Measurements from ENCODE around the gene CAMK1D. TPM values are rescaled to one million over a fixed set of nuclear protein-coding genes. Genes with fewer than 3 reads are reported as not detected.

CAMK1D gene
- total and polyA plus RNA-seq, 2 experiments from 2014 or later, result 4.6 to 7.2 TPM

DNA sequence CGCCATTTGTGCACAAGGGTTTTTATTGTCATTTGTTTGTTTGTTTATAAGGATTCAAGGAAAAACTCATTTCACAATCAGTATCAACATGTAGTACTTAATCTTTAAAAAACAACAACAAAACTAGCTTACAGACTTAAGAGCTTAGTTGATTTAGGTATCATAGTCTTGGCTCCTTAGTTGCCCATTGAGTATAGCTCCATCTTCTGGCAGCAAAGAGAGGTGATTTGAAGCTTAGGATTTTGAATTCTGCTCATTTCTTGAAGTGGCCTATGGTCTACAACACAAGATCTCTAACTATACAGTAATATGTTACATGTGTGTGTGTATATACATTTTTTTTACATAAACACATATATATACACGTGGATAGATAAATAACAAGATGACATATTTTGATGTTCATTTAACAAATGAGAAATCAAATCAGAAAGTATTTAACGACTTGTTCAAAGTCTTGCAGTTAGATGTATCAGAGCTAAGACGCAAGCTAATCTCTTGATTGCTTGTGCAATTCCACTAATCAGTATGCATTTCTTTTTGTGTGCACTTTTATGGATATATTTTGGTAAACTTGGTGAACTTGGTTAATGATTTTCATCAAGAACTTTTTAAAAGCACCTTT lies 307.3 kb downstream of the CAMK1D start:
- Histone ChIP-seq H3K27ac (ENCODE audit: low read depth) (no peak overlapping the region), H3K9me2 (ENCODE audit: insufficient read depth) (no peaks in the 10 kb centered on the region), H3F3A (replicated peaks; ENCODE audit: low read depth) (no peaks in the 10 kb centered on the region), H3K36me3 (ENCODE audit: insufficient read depth) (no peaks in the 10 kb centered on the region), H3K79me2 (replicated peaks; ENCODE audit: insufficient read depth) (no peaks in the 10 kb centered on the region), H3K4me2 (no peak overlapping the region), H2AFZ (no peak overlapping the region), H3K27me3 (ENCODE audit: insufficient read depth) (no peaks in the 10 kb centered on the region), H3K4me1 (ENCODE audit: insufficient read depth) (no peaks in the 10 kb centered on the region), H4K20me1 (replicated peaks; ENCODE audit: insufficient read depth) (no peaks in the 10 kb centered on the region), H3K4me3 (no peak overlapping the region)
- DNase-seq (ENCODE audit: low spot score) (peak; percentile 73), ATAC-seq (peak; percentile 76)
- Mint-ChIP-seq H3K4me3 (no peak overlapping the region), H3K36me3 (ENCODE audit: low read depth) (no peaks in the 10 kb centered on the region; the same call in 2 of the 3 replicates), H3K27ac (no peak overlapping the region), H3K9me3 (peaks cover 2% of the 10 kb centered on the region; the same call in 1 of the 3 replicates), H3K4me1 (no peaks in the 10 kb centered on the region), H3K27me3 (ENCODE audit: insufficient read depth, low read depth, poor library complexity) (no peaks in the 10 kb centered on the region)
- no peak for TF ChIP-seq EZH2 (IDR thresholded peaks at IDR 0.05; ENCODE audit: low read depth, unreplicated experiment)
- TF ChIP-seq ZNF114 (CRISPR knock-in tag; IDR thresholded peaks at IDR 0.05), result no peak
- TF ChIP-seq POLR2AphosphoS5 (IDR thresholded peaks at IDR 0.05; ENCODE audit: low read depth), result no peak
- TF ChIP-seq STAT1 (IDR thresholded peaks at IDR 0.05; ENCODE audit: unreplicated experiment), result no peak
- TF ChIP-seq, protein P1, sequence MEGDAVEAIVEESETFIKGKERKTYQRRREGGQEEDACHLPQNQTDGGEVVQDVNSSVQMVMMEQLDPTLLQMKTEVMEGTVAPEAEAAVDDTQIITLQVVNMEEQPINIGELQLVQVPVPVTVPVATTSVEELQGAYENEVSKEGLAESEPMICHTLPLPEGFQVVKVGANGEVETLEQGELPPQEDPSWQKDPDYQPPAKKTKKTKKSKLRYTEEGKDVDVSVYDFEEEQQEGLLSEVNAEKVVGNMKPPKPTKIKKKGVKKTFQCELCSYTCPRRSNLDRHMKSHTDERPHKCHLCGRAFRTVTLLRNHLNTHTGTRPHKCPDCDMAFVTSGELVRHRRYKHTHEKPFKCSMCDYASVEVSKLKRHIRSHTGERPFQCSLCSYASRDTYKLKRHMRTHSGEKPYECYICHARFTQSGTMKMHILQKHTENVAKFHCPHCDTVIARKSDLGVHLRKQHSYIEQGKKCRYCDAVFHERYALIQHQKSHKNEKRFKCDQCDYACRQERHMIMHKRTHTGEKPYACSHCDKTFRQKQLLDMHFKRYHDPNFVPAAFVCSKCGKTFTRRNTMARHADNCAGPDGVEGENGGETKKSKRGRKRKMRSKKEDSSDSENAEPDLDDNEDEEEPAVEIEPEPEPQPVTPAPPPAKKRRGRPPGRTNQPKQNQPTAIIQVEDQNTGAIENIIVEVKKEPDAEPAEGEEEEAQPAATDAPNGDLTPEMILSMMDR (conservative IDR thresholded peaks at IDR 0.05; ENCODE audit: low read depth in 2 of 2), result peak; percentile 83 to 93
- TF ChIP-seq JUNB (IDR thresholded peaks at IDR 0.05; ENCODE audit: unreplicated experiment), result no peak

DNA sequence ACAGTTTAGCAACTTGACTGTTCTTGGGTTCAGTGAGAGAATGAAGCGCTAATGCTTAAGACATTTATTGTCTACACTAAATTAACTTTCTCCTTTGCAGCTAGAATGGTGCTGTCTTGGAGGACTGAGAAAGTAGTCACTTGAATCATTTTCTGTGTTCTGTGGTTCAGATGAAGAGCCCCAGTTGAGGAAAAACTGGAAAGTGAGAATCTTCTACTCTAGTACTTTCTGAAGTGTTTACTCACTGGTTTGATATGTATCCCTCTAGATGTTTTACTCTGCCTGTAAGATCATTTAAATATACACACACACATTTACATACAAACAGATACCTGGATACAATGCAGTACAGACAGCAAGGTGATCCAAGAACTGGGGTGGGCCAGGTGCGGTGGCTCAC lies 308.1 kb downstream of the CAMK1D start:
- Mint-ChIP-seq H3K4me3 (no peak overlapping the region), H3K4me1 (no peaks in the 10 kb centered on the region), H3K9me3 (peaks cover 2% of the 10 kb centered on the region; the same call in 1 of the 3 replicates), H3K36me3 (ENCODE audit: low read depth) (no peaks in the 10 kb centered on the region; the same call in 2 of the 3 replicates), H3K27me3 (ENCODE audit: insufficient read depth, low read depth, poor library complexity) (no peaks in the 10 kb centered on the region), H3K27ac (no peak overlapping the region)
- no peaks in the 10 kb centered on the region for H3K9me2 ChIP-seq (ENCODE audit: insufficient read depth)
- H3K36me3 ChIP-seq (ENCODE audit: insufficient read depth), result no peaks in the 10 kb centered on the region
- no peak overlapping the region for H3K27ac ChIP-seq (ENCODE audit: low read depth)
- no peaks in the 10 kb centered on the region for H4K20me1 ChIP-seq (replicated peaks; ENCODE audit: insufficient read depth)
- DNase-seq (ENCODE audit: low spot score) (no peak), ATAC-seq (no peak)
- H2AFZ ChIP-seq, result no peak overlapping the region
- H3K79me2 ChIP-seq (replicated peaks; ENCODE audit: insufficient read depth), result no peaks in the 10 kb centered on the region
- no peaks in the 10 kb centered on the region for H3F3A ChIP-seq (replicated peaks; ENCODE audit: low read depth)
- no peaks in the 10 kb centered on the region for H3K27me3 ChIP-seq (ENCODE audit: insufficient read depth)
- no peaks in the 10 kb centered on the region for H3K4me1 ChIP-seq (ENCODE audit: insufficient read depth)
- H3K4me3 ChIP-seq, result no peak overlapping the region
- no peak overlapping the region for H3K4me2 ChIP-seq
- TF ChIP-seq EZH2 (IDR thresholded peaks at IDR 0.05; ENCODE audit: low read depth, unreplicated experiment), result no peak
- TF ChIP-seq STAT1 (IDR thresholded peaks at IDR 0.05; ENCODE audit: unreplicated experiment), result no peak
- TF ChIP-seq, protein P1 (conservative IDR thresholded peaks at IDR 0.05; ENCODE audit: low read depth in 2 of 2), result no peak
- TF ChIP-seq, protein P2, sequence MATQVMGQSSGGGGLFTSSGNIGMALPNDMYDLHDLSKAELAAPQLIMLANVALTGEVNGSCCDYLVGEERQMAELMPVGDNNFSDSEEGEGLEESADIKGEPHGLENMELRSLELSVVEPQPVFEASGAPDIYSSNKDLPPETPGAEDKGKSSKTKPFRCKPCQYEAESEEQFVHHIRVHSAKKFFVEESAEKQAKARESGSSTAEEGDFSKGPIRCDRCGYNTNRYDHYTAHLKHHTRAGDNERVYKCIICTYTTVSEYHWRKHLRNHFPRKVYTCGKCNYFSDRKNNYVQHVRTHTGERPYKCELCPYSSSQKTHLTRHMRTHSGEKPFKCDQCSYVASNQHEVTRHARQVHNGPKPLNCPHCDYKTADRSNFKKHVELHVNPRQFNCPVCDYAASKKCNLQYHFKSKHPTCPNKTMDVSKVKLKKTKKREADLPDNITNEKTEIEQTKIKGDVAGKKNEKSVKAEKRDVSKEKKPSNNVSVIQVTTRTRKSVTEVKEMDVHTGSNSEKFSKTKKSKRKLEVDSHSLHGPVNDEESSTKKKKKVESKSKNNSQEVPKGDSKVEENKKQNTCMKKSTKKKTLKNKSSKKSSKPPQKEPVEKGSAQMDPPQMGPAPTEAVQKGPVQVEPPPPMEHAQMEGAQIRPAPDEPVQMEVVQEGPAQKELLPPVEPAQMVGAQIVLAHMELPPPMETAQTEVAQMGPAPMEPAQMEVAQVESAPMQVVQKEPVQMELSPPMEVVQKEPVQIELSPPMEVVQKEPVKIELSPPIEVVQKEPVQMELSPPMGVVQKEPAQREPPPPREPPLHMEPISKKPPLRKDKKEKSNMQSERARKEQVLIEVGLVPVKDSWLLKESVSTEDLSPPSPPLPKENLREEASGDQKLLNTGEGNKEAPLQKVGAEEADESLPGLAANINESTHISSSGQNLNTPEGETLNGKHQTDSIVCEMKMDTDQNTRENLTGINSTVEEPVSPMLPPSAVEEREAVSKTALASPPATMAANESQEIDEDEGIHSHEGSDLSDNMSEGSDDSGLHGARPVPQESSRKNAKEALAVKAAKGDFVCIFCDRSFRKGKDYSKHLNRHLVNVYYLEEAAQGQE (IDR thresholded peaks at IDR 0.05; ENCODE audit: unreplicated experiment), result no peak
- no peak for TF ChIP-seq EZH2phosphoT487 (IDR thresholded peaks at IDR 0.05; ENCODE audit: unreplicated experiment)
- no peak for TF ChIP-seq CREB1 (CRISPR knock-in tag; IDR thresholded peaks at IDR 0.05; ENCODE audit: low read depth)
- TF ChIP-seq ZNF331 (CRISPR knock-in tag; IDR thresholded peaks at IDR 0.05; ENCODE audit: low read depth), result no peak
- TF ChIP-seq NANOG (IDR thresholded peaks at IDR 0.05; ENCODE audit: borderline replicate concordance), result no peak
